Suprapubic skin (tissue), 4 donors: ENCODE data around the gene ZNF280B. TPM values are rescaled to one million over a fixed set of nuclear protein-coding genes. Genes with fewer than 3 reads are reported as not detected.
"Not testable (repeated sequence)": the region's sequence is repeated elsewhere in the genome, so short reads cannot be mapped to it uniquely, and the experiment has no call there.

Source experiments
- DNase-seq, 2 donors: peaks; one replicate each; pipeline ENCODE4 v3.0.0-alpha.2; 2019; ENCODE audit warnings: low spot score in 2 of 2
- H3K27ac ChIP-seq: fragments of 200-600 bp; sonication (generic); one replicate; pipeline ENCODE4 v1.5.1; 2019
- H3K27me3 ChIP-seq: fragments of 200-600 bp; sonication (generic); one replicate; pipeline ENCODE4 v1.5.1; 2019
- H3K36me3 ChIP-seq: fragments of 200-600 bp; sonication (generic); one replicate; pipeline ENCODE4 v1.5.1; 2019
- H3K4me1 ChIP-seq: fragments of 200-600 bp; sonication (generic); one replicate; pipeline ENCODE4 v1.5.1; 2019
- H3K4me3 ChIP-seq: fragments of 200-600 bp; sonication (generic); one replicate; pipeline ENCODE4 v1.5.1; 2019; ENCODE audit warnings: mild to moderate bottlenecking
- H3K9me3 ChIP-seq: fragments of 200-600 bp; sonication (generic); one replicate; pipeline ENCODE4 v1.5.1; 2019
- EP300 ChIP-seq: sonication (generic); formaldehyde crosslinking; IDR thresholded peaks from one replicate; pipeline ENCODE4 v1.6.1; 2017; ENCODE audit warnings: antibody characterized with exemption
- POLR2A ChIP-seq, 2 donors: fragments of 450-650 bp; IDR thresholded peaks; one replicate each; pipeline ENCODE4 v1.6.1; 2017; ENCODE audit warnings: antibody characterized with exemption in 2 of 2, mild to moderate bottlenecking in 2 of 2, moderate library complexity in 2 of 2
- POLR2AphosphoS5 ChIP-seq, 3 donors: sonication (generic); formaldehyde crosslinking; IDR thresholded peaks; one replicate each; pipeline ENCODE4 v1.6.1; 2017; ENCODE audit warnings: antibody characterized with exemption in 3 of 3
- WGBS: methylation state at CpG from one replicate; pipeline ENCODE4 v1.1.5; 2018; 5-methylcytosine and 5-hydroxymethylcytosine counted together
- total RNA-seq, 4 donors: library from RNA; depleted of rRNA; stranded (reverse); fragments of >200 nt; gene quantifications; one replicate each; pipeline ENCODE4 v1.1.0, GENCODE V29; 2016
- TF ChIP-seq, protein P1 (sequence below), 2 donors: fragments of 200-600 bp in 1 of 2; fragments of 450-650 bp in 1 of 2; sonication (generic) in 1 of 2; IDR thresholded peaks; one replicate each; pipeline ENCODE4 v1.5.1; 2016 to 2019; ENCODE audit warnings: antibody characterized with exemption in 2 of 2, mild to moderate bottlenecking in 1 of 2, moderate library complexity in 1 of 2

ZNF280B gene
- total RNA-seq, 4 donors from 2014 or later, result 0.08 to 0.55 (median 0.26) TPM; not detected in 1

DNA sequence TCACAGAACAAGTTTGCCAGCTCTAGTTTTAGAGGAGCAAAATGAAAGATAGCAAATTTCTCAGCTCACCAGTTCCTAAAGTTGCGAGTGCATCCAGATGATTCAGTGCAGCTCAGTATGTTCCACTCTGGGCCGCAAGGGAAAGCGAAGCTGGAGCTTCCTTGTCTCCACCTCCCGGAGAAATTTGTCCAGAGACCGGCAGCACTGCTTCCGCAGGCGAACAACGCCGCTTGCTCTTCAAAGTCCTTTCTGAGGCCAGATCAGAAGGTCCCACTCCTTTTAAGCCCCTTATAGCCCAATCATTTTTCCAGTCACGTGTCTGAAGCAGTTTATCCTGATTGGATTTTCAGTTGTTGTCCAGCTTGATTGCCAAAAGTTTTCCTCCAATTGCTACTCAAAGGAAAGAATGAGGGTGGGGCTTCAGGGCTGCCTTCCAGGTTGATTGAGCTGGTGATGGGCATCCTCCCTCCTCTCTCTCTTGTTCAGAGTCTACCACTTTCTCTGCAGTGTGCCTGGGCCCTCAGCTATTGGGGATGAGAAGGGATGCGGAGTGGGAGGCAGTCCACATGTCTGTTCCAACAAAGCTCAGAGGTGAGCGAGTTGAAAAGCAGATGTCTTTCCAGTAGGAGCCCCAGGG is 11.6 kb upstream of the ZNF280B start, which contains the start of gene ZNF280A:
Gene ZNF280A (minus strand): TSS at position 251 of the 637 bp plus-strand sequence. CDS start 4,640 bp downstream, outside the sequence.
- H3K27ac ChIP-seq, result no peak within 1 kb of the TSS
- WGBS, result 72% methylated on average over 12 of the region's 12 CpGs
- no peaks in the 10 kb centered on the region for H3K36me3 ChIP-seq
- no peaks in the 10 kb centered on the region for H3K27me3 ChIP-seq
- no peak within 1 kb of the TSS for H3K4me3 ChIP-seq
- H3K4me1 ChIP-seq, result no peaks in the 10 kb centered on the region
- DNase-seq, result no peak
- H3K9me3 ChIP-seq, result no peaks in the 10 kb centered on the region
- TF ChIP-seq EP300, result no peak
- TF ChIP-seq POLR2A (IDR thresholded peaks at IDR 0.05), result no peak
- TF ChIP-seq POLR2AphosphoS5 (IDR thresholded peaks at IDR 0.05), result no peak
- TF ChIP-seq, protein P1, sequence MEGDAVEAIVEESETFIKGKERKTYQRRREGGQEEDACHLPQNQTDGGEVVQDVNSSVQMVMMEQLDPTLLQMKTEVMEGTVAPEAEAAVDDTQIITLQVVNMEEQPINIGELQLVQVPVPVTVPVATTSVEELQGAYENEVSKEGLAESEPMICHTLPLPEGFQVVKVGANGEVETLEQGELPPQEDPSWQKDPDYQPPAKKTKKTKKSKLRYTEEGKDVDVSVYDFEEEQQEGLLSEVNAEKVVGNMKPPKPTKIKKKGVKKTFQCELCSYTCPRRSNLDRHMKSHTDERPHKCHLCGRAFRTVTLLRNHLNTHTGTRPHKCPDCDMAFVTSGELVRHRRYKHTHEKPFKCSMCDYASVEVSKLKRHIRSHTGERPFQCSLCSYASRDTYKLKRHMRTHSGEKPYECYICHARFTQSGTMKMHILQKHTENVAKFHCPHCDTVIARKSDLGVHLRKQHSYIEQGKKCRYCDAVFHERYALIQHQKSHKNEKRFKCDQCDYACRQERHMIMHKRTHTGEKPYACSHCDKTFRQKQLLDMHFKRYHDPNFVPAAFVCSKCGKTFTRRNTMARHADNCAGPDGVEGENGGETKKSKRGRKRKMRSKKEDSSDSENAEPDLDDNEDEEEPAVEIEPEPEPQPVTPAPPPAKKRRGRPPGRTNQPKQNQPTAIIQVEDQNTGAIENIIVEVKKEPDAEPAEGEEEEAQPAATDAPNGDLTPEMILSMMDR (IDR thresholded peaks at IDR 0.05), result no peak

DNA sequence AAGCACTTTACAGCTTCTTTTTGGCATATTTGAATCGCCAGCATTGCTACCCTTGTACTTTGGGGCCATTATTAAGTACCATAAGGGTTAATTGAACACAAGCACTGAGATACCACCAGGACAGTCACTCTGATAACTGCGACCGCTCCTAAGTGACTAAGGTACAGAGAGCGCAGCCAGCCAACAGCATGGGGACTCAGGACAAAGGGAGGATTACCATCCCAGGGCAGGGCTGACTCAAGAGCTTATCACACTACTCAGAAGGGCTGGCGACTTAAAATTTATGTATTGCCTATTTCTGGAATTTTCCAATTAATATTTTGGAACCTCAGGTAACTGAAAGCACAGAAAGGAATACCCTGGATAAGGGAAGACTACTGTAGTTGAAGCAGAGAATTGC is 11.0 kb upstream of the ZNF280B start:
- TF ChIP-seq, protein P1 (IDR thresholded peaks at IDR 0.05), result no peak
- TF ChIP-seq POLR2AphosphoS5 (IDR thresholded peaks at IDR 0.05), result no peak
- TF ChIP-seq EP300, result no peak
- no peak for TF ChIP-seq POLR2A (IDR thresholded peaks at IDR 0.05)
- H3K4me3 ChIP-seq, result no peak overlapping the region
- H3K4me1 ChIP-seq, result no peaks in the 10 kb centered on the region
- no peaks in the 10 kb centered on the region for H3K27me3 ChIP-seq
- H3K9me3 ChIP-seq, result no peaks in the 10 kb centered on the region
- H3K36me3 ChIP-seq, result no peaks in the 10 kb centered on the region
- 90% methylated on average over 5 of the region's 5 CpGs for WGBS
- no peak overlapping the region for H3K27ac ChIP-seq
- DNase-seq, result no peak

DNA sequence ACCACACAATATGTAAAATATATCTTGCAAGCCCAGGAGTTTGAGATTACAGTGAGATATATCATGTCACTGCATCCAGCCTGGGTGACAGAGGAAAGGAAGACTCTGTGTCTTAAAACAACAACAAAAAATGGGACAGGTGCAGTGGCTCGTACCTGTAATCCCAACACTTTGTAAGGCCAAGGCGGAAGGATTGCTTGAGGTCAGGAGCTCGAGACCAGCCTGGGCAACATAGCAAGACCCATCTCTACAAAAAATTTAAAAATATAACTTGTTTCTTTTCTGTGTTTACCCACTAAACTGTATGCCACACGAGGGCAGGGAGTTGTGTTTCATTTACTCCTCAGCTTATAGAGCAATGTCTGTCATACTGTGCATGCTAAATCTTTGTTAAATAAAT is 8.4 kb upstream of the ZNF280B start:
- Histone ChIP-seq H3K36me3 (no peaks in the 10 kb centered on the region), H3K27me3 (peaks cover 17% of the 10 kb centered on the region), H3K4me3 (no peak overlapping the region), H3K9me3 (no peaks in the 10 kb centered on the region), H3K4me1 (no peaks in the 10 kb centered on the region), H3K27ac (no peak overlapping the region)
- TF ChIP-seq, protein P1 (IDR thresholded peaks at IDR 0.05), result no peak
- TF ChIP-seq POLR2AphosphoS5 (IDR thresholded peaks at IDR 0.05) (no peak), EP300 (no peak), POLR2A (IDR thresholded peaks at IDR 0.05) (no peak)
- DNase-seq, result no peak
- 70% methylated on average over 4 of the region's 4 CpGs for WGBS

DNA sequence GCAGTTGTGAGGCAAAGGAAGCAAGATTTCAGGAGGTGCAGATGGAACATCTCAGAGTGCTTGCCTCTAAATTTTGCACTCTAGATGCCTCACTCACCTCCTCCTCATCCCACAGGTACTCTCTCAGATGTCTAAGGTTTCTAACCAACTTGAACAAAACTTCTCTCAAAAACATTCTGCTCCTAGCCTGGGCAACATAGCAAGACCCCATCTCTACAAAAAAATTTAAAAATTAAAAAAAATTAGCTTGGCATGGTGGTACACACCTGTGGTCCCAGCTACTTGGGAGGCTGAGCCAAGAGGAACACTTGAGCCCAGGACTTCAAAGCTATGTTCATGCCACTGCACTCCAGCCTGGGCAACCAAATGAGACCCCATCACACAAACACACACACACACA is 7.3 kb upstream of the ZNF280B start:
- Histone ChIP-seq H3K9me3 (no peaks in the 10 kb centered on the region), H3K4me3 (no peak overlapping the region), H3K27ac (no peak overlapping the region), H3K36me3 (no peaks in the 10 kb centered on the region), H3K27me3 (peaks cover 20% of the 10 kb centered on the region), H3K4me1 (no peaks in the 10 kb centered on the region)
- no peak for DNase-seq
- TF ChIP-seq EP300, result no peak
- no peak for TF ChIP-seq POLR2AphosphoS5 (IDR thresholded peaks at IDR 0.05)
- TF ChIP-seq POLR2A (IDR thresholded peaks at IDR 0.05), result no peak
- TF ChIP-seq, protein P1 (IDR thresholded peaks at IDR 0.05), result no peak

DNA sequence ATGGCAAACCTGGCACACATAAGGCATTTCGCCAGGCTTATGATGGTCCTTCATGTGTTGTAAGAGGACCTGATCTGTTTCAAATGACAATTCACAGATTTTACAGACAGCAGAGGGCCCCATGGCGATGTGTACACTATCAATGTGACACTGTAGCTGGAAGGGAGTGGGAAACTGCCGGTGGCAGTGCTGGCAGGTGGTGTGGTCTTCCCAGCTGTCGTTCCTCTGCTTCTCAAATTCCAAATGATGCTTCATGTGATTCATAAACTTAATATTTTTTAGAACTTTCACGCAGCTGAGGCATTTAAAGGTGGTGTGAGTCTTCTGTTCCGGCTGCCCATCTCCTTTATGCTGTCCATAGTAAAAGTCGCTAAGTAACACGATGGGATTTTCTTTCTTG is 5.9 kb upstream of the ZNF280B start:
- not testable (repeated sequence) for H3K27ac ChIP-seq

DNA sequence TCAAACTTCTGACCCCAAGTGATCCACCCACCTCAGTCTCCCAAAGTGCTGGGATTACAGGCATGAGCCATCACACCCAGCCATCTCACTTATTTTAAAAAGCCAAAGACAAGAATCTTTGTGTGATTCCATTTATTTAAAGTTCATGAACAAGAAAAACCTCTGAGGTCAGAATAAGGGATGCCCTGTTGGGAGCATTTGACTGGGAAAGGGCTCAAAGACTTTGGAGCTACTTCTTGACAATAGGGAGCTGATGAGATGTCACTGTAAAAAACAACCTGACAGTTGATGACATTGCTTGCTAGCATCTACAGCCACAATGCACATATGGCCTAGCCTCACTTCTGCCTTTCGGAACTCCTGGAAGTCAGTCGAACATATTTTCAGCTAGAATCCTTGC is 5.1 kb upstream of the ZNF280B start:
- TF ChIP-seq POLR2AphosphoS5 (IDR thresholded peaks at IDR 0.05) (no peak), POLR2A (IDR thresholded peaks at IDR 0.05) (no peak), EP300 (no peak)
- TF ChIP-seq, protein P1 (IDR thresholded peaks at IDR 0.05), result no peak
- Histone ChIP-seq H3K4me3 (no peak overlapping the region), H3K36me3 (no peaks in the 10 kb centered on the region), H3K27ac (no peak overlapping the region), H3K27me3 (peaks cover 21% of the 10 kb centered on the region), H3K9me3 (peaks cover 9% of the 10 kb centered on the region), H3K4me1 (peaks cover 2% of the 10 kb centered on the region)
- no peak for DNase-seq
- WGBS, result 87% methylated on average over 2 of the region's 2 CpGs

More for the DNA sequence above, 5.9 kb upstream of the ZNF280B start:
- H3K4me1 ChIP-seq, H3K9me3 ChIP-seq, H3K36me3 ChIP-seq, DNase-seq, H3K4me3 ChIP-seq: not testable (repeated sequence)
- 64% methylated on average over 8 of the region's 8 CpGs for WGBS
- peaks cover 20% of the 10 kb centered on the region for H3K27me3 ChIP-seq
